Thoracic aorta (tissue), 2 donors: Measurements from ENCODE around the gene NMRK2. TPM values are rescaled to one million over a fixed set of nuclear protein-coding genes. Genes with fewer than 3 reads are reported as not detected.

Source experiments
- ATAC-seq: fragments of 150-250 bp; one replicate; pipeline ENCODE4 v1.8.0; 2017; ENCODE audit warnings: low read depth; ENCODE audit not compliant: insufficient number of reproducible peaks, low FRiP score
- DNase-seq: peaks from one replicate; pipeline ENCODE4 v3.0.0-alpha.2; 2020; ENCODE audit warnings: low spot score
- H3K27ac ChIP-seq, 2 donors: fragments of 200-600 bp; sonication (generic); 1 replicate in 1 of 2; 2 replicates in 1 of 2; pipeline ENCODE4 v1.5.1; 2016; ENCODE audit warnings: mild to moderate bottlenecking in 2 of 2, moderate library complexity in 2 of 2
- H3K27me3 ChIP-seq: fragments of 200-600 bp; sonication (generic); replicated peaks from 2 replicates; pipeline ENCODE4 v1.6.0; 2016; ENCODE audit warnings: mild to moderate bottlenecking; ENCODE audit not compliant: insufficient read depth
- H3K36me3 ChIP-seq: fragments of 200-600 bp; sonication (generic); one replicate; pipeline ENCODE4 v1.5.1; 2016
- H3K4me1 ChIP-seq, 2 donors: fragments of 200-600 bp; sonication (generic); 1 replicate in 1 of 2; 2 replicates in 1 of 2; pipeline versions ENCODE4 v1.5.1 to v1.6.0; 2016; ENCODE audit warnings: low read depth in 2 of 2, mild to moderate bottlenecking in 1 of 2; ENCODE audit not compliant: control insufficient read depth in 1 of 2
- H3K4me3 ChIP-seq: fragments of 200-600 bp; sonication (generic); 2 replicates; pipeline ENCODE4 v1.5.1; 2016; ENCODE audit warnings: mild to moderate bottlenecking
- H3K9me3 ChIP-seq: fragments of 200-600 bp; sonication (generic); 2 replicates; pipeline ENCODE4 v1.5.1; 2016
- CTCF ChIP-seq: fragments of 200-600 bp; sonication (generic); IDR thresholded peaks from one replicate; pipeline ENCODE4 v1.5.1; 2019; ENCODE audit warnings: antibody characterized with exemption
- total RNA-seq, 2 donors: library from RNA; depleted of rRNA; stranded (reverse); fragments of >200 nt; gene quantifications; one replicate each; pipeline versions ENCODE4 v1.1.0 to v1.2.3, GENCODE V29; 2016

The NMRK2 gene
- total RNA-seq, 2 donors from 2014 or later = 1.8 TPM; not detected in 1

- no peak for DNase-seq
- peak overlapping the region; percentile 21 to 94 for H3K27ac ChIP-seq
- H3K9me3 ChIP-seq = no peaks in the 10 kb centered on the region
- H3K4me1 ChIP-seq = peaks cover 32 to 44% of the 10 kb centered on the region in 2 donors
- H3K27me3 ChIP-seq = no peaks in the 10 kb centered on the region
- H3K4me3 ChIP-seq = peak overlapping the region; percentile 86
- TF ChIP-seq CTCF = no peak
- peaks cover 33% of the 10 kb centered on the region for H3K36me3 ChIP-seq
- no peak for ATAC-seq
Observed at GRCh38 chr19:3985643-3986259, 52.9 kb downstream of the NMRK2 start.

DNA sequence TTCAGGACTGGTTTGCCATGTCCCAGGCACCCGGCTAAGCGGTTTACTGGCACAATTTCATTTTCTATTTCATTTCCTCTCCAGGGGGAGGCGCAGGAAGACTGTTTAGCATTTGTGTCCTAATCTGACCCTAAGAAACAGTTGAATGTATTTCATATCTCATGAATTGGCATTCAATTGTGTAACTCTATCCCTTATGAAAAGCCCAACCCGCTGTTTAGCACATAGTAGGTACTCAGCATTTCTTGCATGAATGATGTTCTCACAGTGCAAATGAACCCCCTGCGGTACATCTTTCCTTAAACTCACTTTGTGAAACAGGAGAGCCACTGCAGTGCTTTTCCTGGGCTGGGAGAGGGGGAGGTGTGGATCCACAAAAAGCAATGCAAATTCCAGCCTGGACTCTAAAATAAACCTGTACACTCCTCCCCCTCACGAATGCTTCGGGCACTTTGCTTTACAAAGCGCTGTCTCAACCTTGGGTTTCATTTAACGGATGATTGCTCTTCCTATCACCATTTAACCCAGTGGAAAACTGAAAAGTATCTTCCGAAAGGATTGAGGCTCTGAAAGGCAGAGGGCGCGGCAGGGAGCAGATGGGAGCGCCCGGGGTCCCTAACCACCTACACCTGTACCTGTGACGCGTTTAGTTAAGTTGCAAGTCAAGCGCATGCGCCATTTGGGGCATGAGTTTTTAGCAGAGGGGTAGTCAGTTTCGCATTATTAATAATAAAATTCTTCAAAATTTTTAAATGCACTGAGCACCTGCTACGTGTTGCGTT is 53.6 kb downstream of the NMRK2 start:
- H3K4me1 ChIP-seq = peaks cover 32 to 44% of the 10 kb centered on the region in 2 donors
- H3K36me3 ChIP-seq = peaks cover 26% of the 10 kb centered on the region
- no peak for ATAC-seq
- H3K4me3 ChIP-seq = peak overlapping the region; percentile 86
- no peaks in the 10 kb centered on the region for H3K27me3 ChIP-seq
- peak overlapping the region; percentile 21 to 56 for H3K27ac ChIP-seq
- TF ChIP-seq CTCF = peak; percentile 52
- no peaks in the 10 kb centered on the region for H3K9me3 ChIP-seq
- no peak for DNase-seq

- no peaks in the 10 kb centered on the region for H3K9me3 ChIP-seq
- H3K36me3 ChIP-seq = peaks cover 13% of the 10 kb centered on the region
- H3K27me3 ChIP-seq = no peaks in the 10 kb centered on the region
- peak overlapping the region; percentile 86 for H3K4me3 ChIP-seq
- H3K27ac ChIP-seq = no peak overlapping the region
- peaks cover 32 to 40% of the 10 kb centered on the region in 2 donors for H3K4me1 ChIP-seq
- TF ChIP-seq CTCF = peak; percentile 68
- peak; percentile 53 for DNase-seq
- peak; percentile 6 for ATAC-seq
Observed at GRCh38 chr19:3987619-3988371, 54.9 kb downstream of the NMRK2 start.

DNA sequence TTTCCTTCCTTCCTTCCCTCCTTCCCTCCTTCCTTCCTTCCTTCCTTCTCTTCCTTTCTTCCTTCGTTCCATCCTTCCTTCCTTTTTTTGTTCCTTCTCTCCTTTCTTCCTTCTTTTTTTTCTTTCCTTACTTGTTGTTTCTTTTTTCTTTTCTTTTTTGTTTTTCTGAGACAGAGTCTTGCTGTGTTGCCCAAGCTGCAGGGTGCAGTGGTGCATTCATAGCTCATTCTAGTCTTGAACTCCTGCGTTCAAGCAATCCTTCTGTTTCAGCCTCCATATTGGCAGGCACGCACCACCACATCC is 57.9 kb downstream of the NMRK2 start:
- Histone ChIP-seq H3K27ac (no peak overlapping the region), H3K36me3 (no peaks in the 10 kb centered on the region), H3K9me3 (no peaks in the 10 kb centered on the region), H3K27me3 (no peaks in the 10 kb centered on the region), H3K4me1 (peaks cover 19% of the 10 kb centered on the region in 2 donors), H3K4me3 (no peak overlapping the region)
- no peak for TF ChIP-seq CTCF
- ATAC-seq (no peak), DNase-seq (no peak)

Other genes with a start within 250 kb of the NMRK2 start
- gene PIP5K1C, start 232.6 kb upstream of the NMRK2 start, total RNA-seq = 10 to 100 TPM; 82.6 to 84.5 TPM
- 1 to 10 TPM in 1 of 2 donors, under 1 TPM in 1; 0.41 to 2.1 TPM for gene TJP3, start 224.7 kb upstream of the NMRK2 start, total RNA-seq
- gene APBA3, start 171.4 kb upstream of the NMRK2 start, total RNA-seq = 10 to 100 TPM; 17.4 to 26.8 TPM
- gene MRPL54, start 170.4 kb upstream of the NMRK2 start, total RNA-seq = 10 to 100 TPM; 32.4 to 56.9 TPM
- gene RAX2, start 160.8 kb upstream of the NMRK2 start, total RNA-seq = not detected
- 1 to 10 TPM; 5.4 to 6.4 TPM for gene MATK, start 146.7 kb upstream of the NMRK2 start, total RNA-seq
- not detected for gene ZFR2, start 64.0 kb upstream of the NMRK2 start, total RNA-seq
- gene ATCAY, start 52.4 kb upstream of the NMRK2 start, total RNA-seq = not detected
- 100 to 1,000 TPM; 167 to 241 TPM for gene DAPK3, start 38.0 kb downstream of the NMRK2 start, total RNA-seq
- 1,000 to 10,000 TPM; 1,268 to 1,436 TPM for gene EEF2, start 52.4 kb downstream of the NMRK2 start, total RNA-seq
- 10 to 100 TPM; 10.2 to 32.2 TPM for gene PIAS4, start 74.7 kb downstream of the NMRK2 start, total RNA-seq
- gene ZBTB7A, start 133.8 kb downstream of the NMRK2 start, total RNA-seq = 10 to 100 TPM; 85.1 to 91.9 TPM
- 10 to 100 TPM; 51.2 to 71.8 TPM for gene MAP2K2, start 191.1 kb downstream of the NMRK2 start, total RNA-seq
- gene CREB3L3, start 220.6 kb downstream of the NMRK2 start, total RNA-seq = not detected
- 10 to 100 TPM; 21.7 to 30.9 TPM for gene SIRT6, start 249.5 kb downstream of the NMRK2 start, total RNA-seq
- gene ANKRD24, start 249.6 kb downstream of the NMRK2 start, total RNA-seq = 1 to 10 TPM in 1 of 2 donors, under 1 TPM in 1; 0.28 to 1.1 TPM